ENCODE measurements around the gene METTL16.
A peak's percentile ranks its signal among the peaks of the same experiment; 100 is the strongest.
"Not testable (repeated sequence)": the region's sequence is repeated elsewhere in the genome, so short reads cannot be mapped to it uniquely, and the experiment has no call there.

METTL16 gene

DNA sequence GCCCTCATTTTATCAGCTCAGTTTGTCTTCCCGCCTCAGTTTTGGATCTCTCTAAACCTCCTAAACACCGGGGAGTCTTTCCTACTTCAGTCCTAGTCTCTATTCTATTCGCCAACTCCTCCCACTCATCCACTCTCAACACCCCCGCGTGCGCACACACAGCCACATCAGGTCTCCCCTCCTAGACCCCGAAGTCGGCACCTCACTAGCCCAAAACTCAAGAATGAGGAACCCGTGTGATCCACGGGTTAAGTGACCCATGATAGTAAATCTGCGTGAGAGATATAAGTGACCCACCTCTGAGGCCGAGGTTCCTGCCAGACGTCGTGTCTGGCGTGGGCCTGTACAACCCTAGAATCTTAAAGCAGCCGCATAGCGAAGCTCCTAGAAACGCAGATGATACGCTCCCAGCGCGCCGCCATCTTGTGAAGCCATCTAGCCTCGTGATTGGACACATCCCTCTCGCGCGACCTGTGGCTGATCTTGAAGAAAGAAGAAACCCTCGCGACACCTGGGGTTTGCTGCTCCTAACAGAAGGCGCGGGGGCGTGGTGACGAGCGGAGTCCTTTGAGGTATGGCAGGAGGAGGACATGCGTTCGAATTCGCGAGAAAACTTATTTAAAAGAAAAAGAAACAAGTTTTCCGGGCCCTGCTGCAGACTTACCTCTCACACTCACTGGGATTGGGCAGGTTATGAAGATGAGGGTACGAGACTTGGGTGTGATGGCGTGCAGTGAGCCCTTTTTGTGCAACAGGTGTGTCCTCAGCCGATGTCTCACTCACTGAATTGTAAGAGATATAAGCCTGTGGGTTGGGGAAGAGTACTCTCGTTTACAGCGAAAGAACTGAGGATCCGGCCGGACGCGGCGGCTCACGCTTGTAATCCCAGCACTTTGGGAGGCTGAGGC lies at the start of gene METTL16:
Gene METTL16 (minus strand): TSS at position 427 of the 908 bp plus-strand sequence. CDS start 9,557 bp downstream, outside the sequence.
- TF ChIP-seq CTCF (conservative IDR thresholded peaks at IDR 0.05) (no peak), ZFX (IDR thresholded peaks at IDR 0.05) (peak; percentile 72; the same call in 1 of the 2 replicates)
- peak within 1 kb of the TSS; percentile 92 for H3K27ac ChIP-seq

DNA sequence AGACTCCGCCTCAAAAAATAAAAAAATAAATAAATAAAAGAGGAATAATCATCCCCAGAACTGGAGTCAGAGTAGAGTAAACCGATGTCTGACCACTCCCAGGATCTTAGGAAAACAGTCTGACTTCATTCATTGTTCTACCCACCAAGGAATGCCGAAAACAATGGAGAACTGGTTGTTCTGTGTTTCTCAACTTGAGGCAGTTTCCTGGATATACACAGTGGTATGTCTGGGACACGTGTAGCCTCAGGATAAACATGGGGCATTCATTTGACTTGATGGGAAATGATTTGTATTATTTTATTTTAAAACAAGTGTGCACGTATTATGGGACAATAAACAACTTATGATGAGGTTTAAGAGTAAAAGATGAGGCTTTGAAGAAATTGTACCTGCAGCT lies 49.0 kb upstream of the METTL16 start:
- no peak for TF ChIP-seq CTCF (conservative IDR thresholded peaks at IDR 0.05)
- TF ChIP-seq ZFX (IDR thresholded peaks at IDR 0.05) = no peak
- no peak overlapping the region for H3K27ac ChIP-seq

GRCh38 chr17:2551928-2552327 lies 40.2 kb upstream of the METTL16 start:
- TF ChIP-seq CTCF (conservative IDR thresholded peaks at IDR 0.05) = no peak
- no peak overlapping the region for H3K27ac ChIP-seq

DNA sequence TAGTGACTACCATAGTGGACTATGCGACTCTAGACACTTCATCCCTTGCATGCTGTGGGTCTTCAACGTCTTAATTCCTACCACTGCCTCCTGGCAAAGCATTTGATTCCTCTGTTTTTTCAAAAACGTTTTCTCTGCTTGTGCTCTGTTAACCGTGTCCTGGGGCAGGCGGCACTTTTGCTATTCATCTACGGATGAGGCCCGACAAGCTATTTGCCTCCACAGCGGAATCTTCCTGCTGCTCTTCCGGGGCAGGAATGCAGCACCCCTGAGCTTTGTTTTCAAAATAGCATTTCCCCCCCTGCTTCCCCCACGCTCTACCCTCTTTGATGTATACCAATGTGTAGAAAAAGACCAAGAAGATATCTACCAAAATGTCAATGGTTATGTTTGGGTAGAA lies 39.8 kb upstream of the METTL16 start:
- no peak overlapping the region for H3K27ac ChIP-seq

GRCh38 chr17:2549392-2550211 lies 37.9 kb upstream of the METTL16 start:
- H3K27ac ChIP-seq = no peak overlapping the region
- TF ChIP-seq CTCF (conservative IDR thresholded peaks at IDR 0.05) (no peak), ZFX (IDR thresholded peaks at IDR 0.05) (no peak)

More for the DNA sequence above, 39.8 kb upstream of the METTL16 start:
- TF ChIP-seq ZFX (IDR thresholded peaks at IDR 0.05) (no peak), CTCF (conservative IDR thresholded peaks at IDR 0.05) (no peak)

- H3K27ac ChIP-seq = not testable (repeated sequence)
Observed at GRCh38 chr17:2548026-2548425, 36.3 kb upstream of the METTL16 start.

DNA sequence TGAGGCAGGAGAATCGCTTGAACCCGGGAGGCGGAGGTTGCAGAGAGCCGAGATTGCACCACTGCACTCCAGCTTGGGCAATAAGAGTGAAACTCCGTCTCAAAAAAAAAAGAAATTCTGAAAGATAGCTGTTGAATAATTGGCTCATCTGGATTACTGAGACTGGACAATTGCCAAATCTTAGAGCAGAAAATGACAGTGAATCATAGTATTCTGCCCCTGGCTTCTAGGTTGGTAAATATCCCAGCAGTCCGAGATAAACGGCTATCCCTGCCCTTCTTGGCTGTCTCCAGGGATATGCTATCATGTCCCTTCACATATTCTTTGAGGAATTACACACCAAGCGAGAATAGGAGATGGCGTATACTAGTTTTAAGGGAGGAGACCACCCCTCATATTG lies 35.5 kb upstream of the METTL16 start:
- TF ChIP-seq CTCF (conservative IDR thresholded peaks at IDR 0.05) = no peak
- TF ChIP-seq ZFX (IDR thresholded peaks at IDR 0.05) = no peak
- H3K27ac ChIP-seq = no peak overlapping the region

Data from C4-2B (cell line).